NB4 (cell line): Measurements from ENCODE around the gene PDE4D.

Experiments
- DNase-seq: peaks from one replicate; pipeline ENCODE4 v3.0.0; 2010; ENCODE audit warnings: low read depth
- H3K4me3 ChIP-seq: one replicate; pipeline ENCODE4 v1.5.1; 2011; ENCODE audit warnings: mild to moderate bottlenecking, low read depth, low read length, moderate library complexity
- CTCF ChIP-seq: IDR thresholded peaks from one replicate; pipeline ENCODE4 v1.5.1; 2012; ENCODE audit warnings: low read depth, low read length
- MAX ChIP-seq: IDR thresholded peaks from 2 replicates; pipeline ENCODE4 v1.6.1; 2011; ENCODE audit warnings: low read depth, low read length
- MYC ChIP-seq: IDR thresholded peaks from 2 replicates; pipeline ENCODE4 v1.6.1; 2011; ENCODE audit warnings: low read depth, low read length
- POLR2A ChIP-seq: IDR thresholded peaks from 2 replicates; pipeline ENCODE4 v1.6.1; 2011; ENCODE audit warnings: mild to moderate bottlenecking; ENCODE audit not compliant: insufficient read length; ENCODE audit errors: extremely low read depth

Gene PDE4D

GRCh38 chr5:59005934-59006701, 887.4 kb downstream of the PDE4D start:
- DNase-seq = peak; percentile 6
- no peak overlapping the region for H3K4me3 ChIP-seq
- no peak for TF ChIP-seq MAX
- no peak for TF ChIP-seq POLR2A
- TF ChIP-seq CTCF = no peak
- TF ChIP-seq MYC = no peak

- TF ChIP-seq POLR2A (no peak), MAX (no peak), CTCF (no peak), MYC (no peak)
- no peak for DNase-seq
- H3K4me3 ChIP-seq = no peak overlapping the region
Measured at GRCh38 chr5:59003641-59004040, 889.9 kb downstream of the PDE4D start.

- no peak overlapping the region for H3K4me3 ChIP-seq
- DNase-seq = no peak
- TF ChIP-seq MAX = no peak
- TF ChIP-seq CTCF = no peak
- TF ChIP-seq MYC = no peak
- TF ChIP-seq POLR2A = no peak
Measured at GRCh38 chr5:59003124-59003523, 890.4 kb downstream of the PDE4D start.

- TF ChIP-seq POLR2A (no peak), MAX (no peak), CTCF (no peak), MYC (no peak)
- H3K4me3 ChIP-seq = no peak overlapping the region
- DNase-seq = no peak
Measured at GRCh38 chr5:59002162-59002825, 891.2 kb downstream of the PDE4D start.

GRCh38 chr5:59001716-59002115, 891.8 kb downstream of the PDE4D start:
- no peak for DNase-seq
- no peak overlapping the region for H3K4me3 ChIP-seq
- no peak for TF ChIP-seq POLR2A
- TF ChIP-seq MYC = no peak
- no peak for TF ChIP-seq CTCF
- TF ChIP-seq MAX = no peak
